PC-9 (cell line): ENCODE data around the gene SSBP2. TPM values are rescaled to one million over a fixed set of nuclear protein-coding genes. Genes with fewer than 3 reads are reported as not detected.

Source experiments
- BruUV-seq: library from RNA; stranded (reverse); fragments of 400-500 nt; replicated peaks from 2 replicates; lab custom pipeline; 2021; lab: Mats Ljungman, UMichigan
- CTCF ChIA-PET: fragments of 300-600 bp; sonication (Branson Sonifier 250); formaldehyde crosslinking; loops from one replicate; lab custom pipeline; 2022; ENCODE audit warnings: antibody characterized with exemption; lab: Charles Lee
- POLR2A ChIA-PET: fragments of 300-600 bp; sonication (Branson Sonifier 250); formaldehyde crosslinking; loops from one replicate; lab custom pipeline; 2022; ENCODE audit warnings: antibody characterized with exemption; ENCODE audit not compliant: unreplicated experiment; lab: Charles Lee
- DNase-seq, 2 experiments: peaks; one replicate each; pipeline versions ENCODE4 v3.0.0 to v3.0.0-alpha.2; 2015 to 2022; ENCODE audit warnings: mixed read lengths in 1 of 2
- H2AFZ ChIP-seq: fragments of 200-600 bp; sonication (generic); 2 replicates; pipeline ENCODE4 v1.8.1; 2017; ENCODE audit warnings: antibody characterized with exemption
- H3F3A ChIP-seq: fragments of 200-600 bp; sonication (generic); 2 replicates; pipeline ENCODE4 v1.8.1; 2017; ENCODE audit warnings: antibody characterized with exemption, mild to moderate bottlenecking, low read depth; ENCODE audit not compliant: insufficient read depth
- H3K27ac ChIP-seq: fragments of 200-600 bp; sonication (generic); 2 replicates; pipeline ENCODE4 v1.6.1; 2016; ENCODE audit warnings: mixed run types
- H3K27me3 ChIP-seq: fragments of 200-600 bp; sonication (generic); 2 replicates; pipeline ENCODE4 v1.6.1; 2016; ENCODE audit warnings: low read depth, mixed run types; ENCODE audit not compliant: insufficient read depth
- H3K36me3 ChIP-seq: fragments of 200-600 bp; sonication (generic); 2 replicates; pipeline ENCODE4 v1.6.1; 2016; ENCODE audit warnings: low read depth, mixed run types
- H3K4me1 ChIP-seq: fragments of 200-600 bp; sonication (generic); replicated peaks from 2 replicates; pipeline ENCODE4 v1.6.1; 2016; ENCODE audit warnings: mixed run types; ENCODE audit not compliant: insufficient read depth
- H3K4me2 ChIP-seq: fragments of 200-600 bp; sonication (generic); 2 replicates; pipeline ENCODE4 v1.6.1; 2017; ENCODE audit warnings: mixed run types
- H3K4me3 ChIP-seq: fragments of 200-600 bp; sonication (generic); 2 replicates; pipeline ENCODE4 v1.6.1; 2016; ENCODE audit warnings: mixed run types
- H3K79me2 ChIP-seq: fragments of 200-600 bp; sonication (generic); 2 replicates; pipeline ENCODE4 v1.6.1; 2017; ENCODE audit warnings: low read depth, mixed run types
- H3K9me2 ChIP-seq: fragments of 200-600 bp; sonication (generic); 2 replicates; pipeline ENCODE4 v1.8.1; 2017; ENCODE audit warnings: mild to moderate bottlenecking; ENCODE audit not compliant: insufficient read depth
- H3K9me3 ChIP-seq: fragments of 200-600 bp; sonication (generic); 2 replicates; pipeline ENCODE4 v1.8.1; 2016; ENCODE audit warnings: low read depth; ENCODE audit not compliant: insufficient read depth
- H4K20me1 ChIP-seq: fragments of 200-600 bp; sonication (generic); 2 replicates; pipeline ENCODE4 v1.8.1; 2017; ENCODE audit not compliant: insufficient read depth
- CTCF ChIP-seq: fragments of 200-600 bp; sonication (generic); conservative IDR thresholded peaks from 2 replicates; pipeline ENCODE4 v1.6.1; 2017; ENCODE audit warnings: mixed run types, antibody characterized with exemption, mild to moderate bottlenecking, moderate library complexity
- EZH2 ChIP-seq: fragments of 200-600 bp; sonication (generic); IDR thresholded peaks from 2 replicates; pipeline ENCODE4 v1.8.0; 2017; ENCODE audit warnings: antibody characterized with exemption, low read depth
- intact Hi-C: fragments of 100-400 bp; cut with micrococcal nuclease; formaldehyde crosslinking; loops from one replicate; pipeline ENCODE4 v1.10.0; 2022; ENCODE audit not compliant: unreplicated experiment
- total RNA-seq: library from RNA; stranded (reverse); gene quantifications from 2 replicates; pipeline ENCODE4 v1.2.3, GENCODE V29; 2021

The SSBP2 gene
- total RNA-seq, 1 experiment from 2014 or later: 6.4 TPM

- intact Hi-C loops: no loop called here
- Histone ChIP-seq H3K9me2 (no peaks in the 10 kb centered on the region; the same call in 1 of the 2 replicates), H4K20me1 (no peaks in the 10 kb centered on the region), H3K27me3 (no peaks in the 10 kb centered on the region), H3K4me3 (no peak overlapping the region), H3K9me3 (no peaks in the 10 kb centered on the region), H3K79me2 (no peaks in the 10 kb centered on the region), H2AFZ (no peak overlapping the region), H3F3A (peaks cover 2% of the 10 kb centered on the region; the same call in 1 of the 2 replicates), H3K4me2 (no peak overlapping the region), H3K27ac (no peak overlapping the region), H3K36me3 (no peaks in the 10 kb centered on the region), H3K4me1 (peaks cover 10% of the 10 kb centered on the region)
- no peak for DNase-seq
- ChIA-PET POLR2A (interaction anchor here (0.6 kb wide), 1 partner anchor 401 kb away, joined by 3 read pairs; no protein-coding TSS in a partner anchor), CTCF (no interaction called here)
- TF ChIP-seq CTCF (no peak), EZH2 (no peak)
- BruUV-seq: no TSS peak
Observed at GRCh38 chr5:81761270-81761669, 10.4 kb upstream of the SSBP2 start.

GRCh38 chr5:81760521-81760920, 9.6 kb upstream of the SSBP2 start:
- no peak overlapping the region for H3K4me3 ChIP-seq
- BruUV-seq: no TSS peak
- no peak overlapping the region for H2AFZ ChIP-seq
- H3K36me3 ChIP-seq: no peaks in the 10 kb centered on the region
- DNase-seq: no peak
- no peaks in the 10 kb centered on the region for H3K27me3 ChIP-seq
- ChIA-PET CTCF (no interaction called here), POLR2A (interaction anchor here (0.7 kb wide), 1 partner anchor 52 kb away, joined by 8 read pairs; no protein-coding TSS in a partner anchor)
- no peaks in the 10 kb centered on the region for H4K20me1 ChIP-seq
- H3K79me2 ChIP-seq: no peaks in the 10 kb centered on the region
- TF ChIP-seq CTCF (no peak), EZH2 (no peak)
- peaks cover 18% of the 10 kb centered on the region for H3K4me1 ChIP-seq
- H3F3A ChIP-seq: peaks cover 10% of the 10 kb centered on the region
- intact Hi-C loops: no loop called here
- H3K4me2 ChIP-seq: no peak overlapping the region
- no peak overlapping the region for H3K27ac ChIP-seq
- no peaks in the 10 kb centered on the region for H3K9me3 ChIP-seq
- H3K9me2 ChIP-seq: no peaks in the 10 kb centered on the region; the same call in 1 of the 2 replicates

- Histone ChIP-seq H4K20me1 (no peaks in the 10 kb centered on the region), H3K9me3 (no peaks in the 10 kb centered on the region; the same call in 1 of the 2 replicates), H3K36me3 (no peaks in the 10 kb centered on the region), H3F3A (peaks cover 10% of the 10 kb centered on the region), H3K4me1 (peaks cover 19% of the 10 kb centered on the region), H3K9me2 (no peaks in the 10 kb centered on the region; the same call in 1 of the 2 replicates), H3K4me3 (no peak overlapping the region), H3K79me2 (no peaks in the 10 kb centered on the region), H2AFZ (no peak overlapping the region), H3K27me3 (no peaks in the 10 kb centered on the region), H3K4me2 (no peak overlapping the region), H3K27ac (no peak overlapping the region)
- ChIA-PET POLR2A (interaction anchor here (0.7 kb wide), 1 partner anchor 53 kb away, joined by 8 read pairs; no protein-coding TSS in a partner anchor), CTCF (no interaction called here)
- no TSS peak for BruUV-seq
- intact Hi-C loops: loop anchor here (10.0 kb wide), 1 partner anchor 1805 kb away; no protein-coding TSS in a partner anchor
- TF ChIP-seq EZH2 (no peak), CTCF (no peak)
- DNase-seq: no peak
Observed at GRCh38 chr5:81759632-81760005, 8.7 kb upstream of the SSBP2 start.
